Stimulated activated CD8-positive, alpha-beta memory T cell treated with anti-CD3 and anti-CD28 coated beads, Interleukin-2, amount 100 ng/mL, for 1 hour (primary cell): ENCODE data around the gene MZB1.

ENCODE experiments used
- DNase-seq, 2 donors: peaks; one replicate each; pipeline ENCODE4 v3.0.0-alpha.2; 2020; ENCODE audit warnings: low read depth in 2 of 2

The MZB1 gene, protein sequence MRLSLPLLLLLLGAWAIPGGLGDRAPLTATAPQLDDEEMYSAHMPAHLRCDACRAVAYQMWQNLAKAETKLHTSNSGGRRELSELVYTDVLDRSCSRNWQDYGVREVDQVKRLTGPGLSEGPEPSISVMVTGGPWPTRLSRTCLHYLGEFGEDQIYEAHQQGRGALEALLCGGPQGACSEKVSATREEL

GRCh38 chr5:139389701-139390638 lies at the start of gene MZB1:
Gene MZB1, minus strand, starts transcription at chr5:139389913. Its CDS starts 57 bp downstream, at chr5:139389856.
- peak; percentile 27 for DNase-seq

DNA sequence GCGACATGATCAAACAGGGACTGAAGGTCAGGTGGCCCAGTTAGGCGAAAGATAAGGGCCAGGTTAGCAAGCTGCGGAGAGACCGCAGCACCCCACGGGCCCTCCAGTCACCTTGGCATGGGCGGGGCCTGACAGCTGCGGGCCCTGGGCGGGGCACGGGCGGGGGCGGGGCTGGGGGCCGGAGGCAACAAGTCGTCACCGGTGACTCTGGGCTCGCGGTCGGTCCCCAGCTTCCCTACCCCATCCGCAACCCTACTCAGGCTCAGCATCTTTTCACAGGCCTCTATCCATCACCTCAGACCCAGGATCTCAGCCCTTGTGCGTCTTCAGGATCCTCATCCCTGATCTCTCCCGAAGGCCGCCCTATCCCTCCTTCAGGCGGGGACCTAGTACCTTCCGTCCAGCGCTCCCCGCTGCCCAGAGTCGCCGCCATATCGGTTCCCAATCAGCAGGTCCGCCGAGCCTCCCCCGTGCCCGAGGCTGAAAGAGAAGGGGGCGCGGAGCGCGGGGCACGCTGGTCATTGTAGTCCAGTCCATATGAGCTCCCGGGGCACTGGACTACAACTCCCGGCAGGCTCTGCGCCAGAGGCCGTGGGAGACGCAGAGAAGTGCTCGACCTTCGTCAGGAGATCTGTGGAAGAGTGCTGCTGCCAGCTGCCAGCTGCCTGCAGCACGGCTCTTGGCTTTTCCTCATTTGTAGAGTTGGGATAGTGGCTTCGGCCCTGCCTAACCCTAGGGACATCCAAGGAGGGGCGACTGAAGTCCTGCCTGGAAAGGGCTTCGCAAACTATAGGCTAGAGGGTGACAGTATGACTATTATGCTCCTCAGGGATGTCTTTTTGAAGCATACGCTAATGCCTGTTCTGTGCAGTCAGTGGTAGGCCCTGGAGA lies 49.5 kb upstream of the MZB1 start, which contains the start of gene DNAJC18:
DNAJC18 (minus strand) TSS at position 513 of the 891 bp plus-strand sequence; CDS start at position 433, 80 bp downstream.
- peak; percentile 71 to 83 for DNase-seq

DNA sequence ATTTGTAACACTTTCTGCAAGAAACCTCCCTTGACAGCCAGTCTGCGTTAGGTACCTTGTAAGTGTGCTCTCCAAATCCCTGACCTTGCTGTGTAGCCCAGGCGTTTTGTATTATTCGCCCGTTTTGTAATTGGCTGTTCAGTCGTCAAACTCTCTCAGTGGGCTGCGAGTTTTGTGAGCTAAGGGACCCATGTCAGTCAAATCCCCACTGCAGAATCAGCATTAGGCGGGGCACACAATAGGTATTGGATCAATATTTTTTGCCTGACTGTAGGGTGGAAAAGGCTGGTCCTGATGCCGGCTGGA lies 48.9 kb upstream of the MZB1 start:
- no peak for DNase-seq

- no peak for DNase-seq
These were observed 46.0 kb upstream of the MZB1 start for GRCh38 chr5:139435676-139436075.

DNA sequence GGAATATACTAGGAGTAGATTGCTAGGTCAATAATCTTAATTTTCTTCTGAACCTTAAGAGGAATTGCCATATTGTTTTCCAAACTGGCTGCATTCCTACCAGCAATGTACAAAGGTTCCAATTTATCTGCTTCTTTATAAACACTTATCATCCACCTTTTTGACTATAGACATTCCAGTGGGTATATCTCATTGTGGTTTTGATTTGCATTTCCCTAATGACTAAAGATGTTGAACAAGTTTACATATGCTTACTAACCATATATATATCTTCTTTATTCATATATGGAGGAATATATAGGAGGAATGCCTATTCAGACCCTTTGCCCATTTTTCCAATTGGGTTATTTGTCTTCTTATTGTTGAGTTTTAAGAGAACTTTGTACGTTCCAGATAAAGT lies 42.0 kb upstream of the MZB1 start:
- no peak for DNase-seq

GRCh38 chr5:139430015-139430414 lies 40.3 kb upstream of the MZB1 start:
- no peak for DNase-seq

DNA sequence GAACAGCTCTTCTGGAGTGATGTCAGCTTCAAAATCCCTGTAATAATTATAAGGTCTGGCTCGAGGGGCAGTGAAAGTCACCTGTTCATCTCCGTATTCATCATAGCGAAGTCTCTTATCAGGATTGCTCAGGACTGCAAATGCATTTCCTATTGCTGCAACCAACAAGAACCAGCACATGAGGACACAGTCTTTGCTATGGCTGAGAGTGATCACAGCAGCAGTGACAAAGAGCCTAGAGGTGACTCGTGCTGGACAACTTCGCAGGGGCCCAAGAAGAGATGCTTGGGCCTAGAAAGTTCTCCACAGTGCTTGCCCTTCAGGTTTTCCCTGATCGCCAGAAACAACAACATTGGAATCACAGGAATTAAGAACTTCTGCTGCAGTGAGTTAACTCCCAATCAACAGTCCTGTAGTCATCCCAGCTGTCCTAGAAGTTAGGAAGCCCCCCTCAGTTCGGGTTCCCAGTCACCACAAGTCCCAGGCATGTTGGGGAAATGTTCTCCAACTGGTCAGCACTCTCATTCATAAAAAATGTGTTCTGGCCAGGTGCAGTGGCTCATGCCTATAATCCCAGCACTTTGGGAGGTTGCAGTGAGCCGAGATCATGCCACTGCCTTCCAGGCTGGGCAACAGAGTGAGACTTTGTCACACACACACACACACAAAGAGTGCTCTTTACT lies 36.6 kb upstream of the MZB1 start:
- no peak for DNase-seq

DNA sequence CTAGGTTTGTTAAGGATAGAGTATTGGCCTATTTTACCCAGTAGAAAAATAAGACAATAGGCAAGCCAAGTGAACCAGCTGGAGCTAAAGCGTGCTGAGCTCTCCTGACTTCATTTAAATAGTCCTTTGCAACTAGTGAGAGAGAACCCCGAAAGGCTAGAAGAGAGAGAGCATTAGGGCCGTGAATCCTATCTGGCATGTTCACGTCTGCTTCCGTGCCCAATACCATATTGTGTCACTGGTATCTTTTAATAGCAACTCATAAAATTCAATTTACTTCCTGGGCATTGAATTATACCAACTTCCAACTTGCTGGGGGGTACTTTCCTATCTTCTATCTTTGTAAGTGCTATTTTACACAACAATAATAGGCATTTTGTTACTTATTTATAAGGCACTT lies 35.8 kb upstream of the MZB1 start:
- DNase-seq: no peak

DNA sequence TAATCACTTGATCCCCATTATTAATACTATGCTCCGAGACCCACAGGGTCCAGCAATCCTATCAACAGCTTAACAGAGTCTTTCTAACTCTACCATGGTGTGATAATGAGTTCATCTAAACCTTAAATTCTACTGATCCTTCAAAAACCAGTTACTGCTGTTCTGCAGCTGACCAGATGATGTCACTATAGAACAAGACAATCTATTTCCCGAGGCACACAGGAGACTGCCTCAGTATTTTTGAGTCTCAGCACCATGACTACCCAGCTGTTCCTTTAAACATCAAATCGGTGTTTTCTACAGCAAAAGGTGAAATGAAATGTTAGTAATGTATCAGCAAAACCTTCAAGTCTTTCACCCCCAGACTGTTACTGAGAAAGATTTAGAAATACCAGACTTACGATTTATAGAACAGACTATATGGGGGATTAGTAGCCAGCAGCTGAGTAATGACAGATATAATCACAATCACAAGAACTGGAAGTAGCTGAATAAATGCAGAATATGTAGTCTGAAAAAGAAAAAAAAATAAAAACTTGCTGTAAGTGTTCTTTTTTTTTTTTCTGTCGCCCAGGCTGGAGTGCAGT lies 32.7 kb upstream of the MZB1 start:
- DNase-seq: peak in 1 of 2 donors; percentile 10

- no peak for DNase-seq
These were observed 29.8 kb upstream of the MZB1 start for GRCh38 chr5:139419226-139420192.

DNA sequence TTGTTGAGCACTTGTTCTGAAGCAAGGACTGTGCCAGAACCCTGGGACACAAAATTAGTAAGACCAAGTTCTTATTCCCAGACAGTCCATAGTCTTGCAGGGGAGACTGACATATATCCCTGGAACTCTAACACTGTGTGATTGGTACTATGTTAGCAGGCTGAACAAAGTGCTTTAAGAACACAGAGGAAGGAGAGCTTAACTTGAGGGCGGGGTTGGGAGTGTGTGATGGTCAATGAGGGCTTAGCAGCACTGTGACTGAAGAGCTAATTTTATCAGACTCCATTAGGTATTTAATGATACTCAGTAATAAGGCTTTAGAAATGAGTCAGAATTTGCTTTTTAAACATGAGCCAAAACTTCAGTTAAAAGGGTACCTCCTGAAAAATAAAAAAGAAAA lies 29.1 kb upstream of the MZB1 start:
- no peak for DNase-seq

DNA sequence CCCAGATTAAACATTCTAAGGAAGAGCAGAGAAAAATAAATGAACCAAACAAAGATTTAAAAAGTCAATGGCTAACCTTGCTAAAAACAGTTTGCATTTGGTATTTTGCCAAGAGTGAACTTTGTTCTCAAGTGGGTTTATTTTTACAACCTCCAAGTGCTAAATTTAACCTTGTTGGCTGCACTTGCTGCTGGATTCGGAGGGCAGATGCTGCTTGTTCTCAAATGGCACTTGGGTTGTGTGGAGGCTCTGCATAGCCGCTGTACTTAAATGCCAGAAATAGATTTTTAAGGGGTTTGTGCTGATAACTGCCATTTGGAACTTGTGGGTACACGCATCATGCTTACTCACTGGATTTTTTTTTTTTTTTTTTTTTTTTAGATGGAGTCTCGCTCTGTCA lies 27.5 kb upstream of the MZB1 start:
- DNase-seq: no peak

GRCh38 chr5:139416651-139417050 lies 26.9 kb upstream of the MZB1 start:
- DNase-seq: no peak

DNA sequence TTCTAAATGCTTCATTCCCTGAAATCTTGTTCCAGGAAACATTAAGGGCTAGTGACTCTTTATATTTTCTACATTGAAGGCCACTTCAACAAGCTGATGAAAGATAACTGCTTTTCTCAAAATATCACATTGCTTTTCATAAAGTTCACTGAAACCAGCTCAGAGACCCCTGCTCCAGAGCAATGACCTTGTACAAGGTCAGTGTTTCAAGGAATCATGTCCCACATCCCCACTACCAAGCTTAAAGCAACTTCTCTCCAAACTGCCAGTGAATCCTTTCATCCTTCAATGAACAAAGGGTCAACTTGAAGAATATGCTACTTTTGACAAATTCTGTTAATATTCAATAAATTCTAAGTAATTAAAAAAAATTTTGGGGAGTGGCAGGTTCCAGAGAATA lies 26.2 kb upstream of the MZB1 start:
- no peak for DNase-seq

DNA sequence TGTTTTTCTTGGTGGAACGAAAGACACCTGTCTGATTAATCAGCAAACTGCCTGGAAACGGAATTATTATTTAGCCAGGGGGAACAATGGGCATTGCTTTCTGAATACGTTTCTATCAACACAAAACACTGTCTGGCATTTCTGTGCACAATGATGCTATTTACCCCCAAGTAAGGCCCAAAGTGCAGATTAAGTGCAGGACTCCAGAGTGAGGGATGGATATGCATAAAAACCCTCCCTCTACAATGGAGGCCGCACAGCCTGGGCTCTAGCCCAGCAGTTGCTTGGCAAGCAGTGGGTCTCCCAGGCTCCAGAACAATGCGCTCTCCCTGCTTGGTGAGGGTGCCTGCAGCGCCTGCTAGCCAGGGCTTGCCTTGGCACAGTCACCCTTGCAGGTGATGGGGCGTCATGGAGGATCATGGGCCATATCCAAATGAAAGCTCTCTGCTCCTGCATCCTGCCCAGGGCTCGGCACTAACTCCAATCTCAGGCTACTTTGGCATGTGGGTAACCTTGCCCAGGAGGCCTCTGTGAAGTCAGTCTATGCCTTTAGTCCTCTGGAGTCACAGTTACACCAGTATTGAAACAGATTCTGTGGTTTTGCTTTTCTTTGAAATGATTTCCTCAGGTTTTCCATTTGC lies 25.6 kb upstream of the MZB1 start:
- DNase-seq: no peak

- no peak for DNase-seq
These were observed 24.9 kb upstream of the MZB1 start for GRCh38 chr5:139414581-139415130.

DNA sequence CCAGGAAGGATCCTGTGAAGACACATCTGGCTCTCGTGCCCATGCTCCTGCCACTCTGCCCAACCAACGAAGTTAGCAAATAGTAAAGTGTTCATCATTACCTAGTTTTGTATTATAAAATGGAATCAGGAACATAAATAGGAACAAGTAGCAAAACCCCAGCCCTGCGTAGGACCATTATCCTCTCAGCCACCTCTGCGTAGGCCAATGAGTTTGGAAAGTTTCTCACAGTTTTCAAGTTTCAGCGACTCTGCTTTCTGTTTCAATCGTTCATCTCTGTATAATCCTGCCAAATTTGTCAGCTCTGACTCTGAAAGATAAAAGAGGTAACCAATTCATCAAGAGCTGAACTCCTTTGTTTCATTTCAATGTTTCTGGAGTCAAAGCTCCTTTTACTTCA lies 24.2 kb upstream of the MZB1 start:
- DNase-seq: no peak

GRCh38 chr5:139413153-139413552 lies 23.4 kb upstream of the MZB1 start:
- DNase-seq: no peak
